ENCODE data around the gene ALG3.

Gene ALG3

DNA sequence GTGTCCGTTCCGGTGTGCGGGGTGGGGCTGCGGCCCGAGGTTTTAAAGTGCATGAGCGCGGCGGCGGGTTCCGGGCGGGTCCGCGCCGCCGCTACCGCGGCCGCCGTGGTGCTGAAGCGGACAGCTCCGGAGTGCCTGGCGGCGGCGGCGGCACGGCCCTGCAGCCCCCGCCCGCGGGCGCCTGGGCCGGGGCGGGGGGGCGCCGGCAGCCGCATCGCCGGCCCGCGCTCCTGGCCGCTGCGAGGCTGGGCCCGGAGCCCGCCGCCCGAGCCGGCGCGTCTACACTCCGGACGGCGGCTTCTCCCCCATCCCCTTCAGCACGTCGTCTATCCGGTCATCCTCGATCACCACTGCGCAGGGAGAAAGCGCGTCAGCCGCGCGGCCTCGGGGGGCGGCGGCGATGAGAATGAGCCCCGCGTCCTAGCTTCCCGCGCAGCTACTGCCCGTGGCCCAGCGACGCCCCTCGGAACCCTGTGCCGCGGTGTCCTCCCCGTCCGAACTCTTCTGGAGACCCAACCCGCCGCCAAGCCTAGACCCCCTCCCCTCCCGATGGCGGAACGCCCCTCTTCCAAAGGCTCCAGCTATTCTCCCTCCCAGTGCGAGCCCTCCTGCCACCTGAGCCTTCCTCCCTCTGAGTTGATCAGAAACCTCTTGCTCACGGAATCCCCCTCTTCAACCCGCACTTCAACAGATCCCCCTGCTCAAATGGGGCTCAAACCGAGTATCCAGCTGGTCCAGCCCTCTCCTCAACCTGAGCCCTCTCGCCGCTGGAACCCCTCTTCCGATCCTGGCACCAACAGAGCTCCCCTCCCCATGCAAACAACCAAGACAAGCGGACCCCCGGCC is 11.3 kb upstream of the ALG3 start:
- no peak overlapping the region for H3K27ac ChIP-seq (ENCODE audit: low read length)
- no peak overlapping the region for H3K9ac ChIP-seq (ENCODE audit: low read length)
- no peak for TF ChIP-seq CTCF (IDR thresholded peaks at IDR 0.05; ENCODE audit: low read length)
- TF ChIP-seq EZH2 (optimal IDR thresholded peaks at IDR 0.05; ENCODE audit: low read depth, low read length), result no peak
- TF ChIP-seq EZH2phosphoT487 (IDR thresholded peaks at IDR 0.05; ENCODE audit: low read length), result no peak
- H3K9me3 ChIP-seq (replicated peaks; ENCODE audit: insufficient read depth, low read length), result no peaks in the 10 kb centered on the region
- H3F3A ChIP-seq (ENCODE audit: insufficient read depth, low read length), result peaks cover 7% of the 10 kb centered on the region
- peaks cover 30% of the 10 kb centered on the region for H3K27me3 ChIP-seq (replicated peaks; ENCODE audit: insufficient read depth, low read length)
- no peaks in the 10 kb centered on the region for H3K36me3 ChIP-seq (replicated peaks; ENCODE audit: insufficient read depth, low read length)
- H3K4me2 ChIP-seq (ENCODE audit: low read depth, low read length), result peak overlapping the region; percentile 90
- no peaks in the 10 kb centered on the region for H3K79me2 ChIP-seq (ENCODE audit: low read length)
- H3K4me1 ChIP-seq (ENCODE audit: low read length), result peaks cover 10% of the 10 kb centered on the region
- DNase-seq, result peak; percentile 49
- peak overlapping the region; percentile 57 for H2AFZ ChIP-seq (ENCODE audit: low read length)
- H4K20me1 ChIP-seq (ENCODE audit: insufficient read depth, low read length), result peaks cover 7% of the 10 kb centered on the region
- peak overlapping the region; percentile 58 for H3K4me3 ChIP-seq (ENCODE audit: low read length)
- H3K9me2 ChIP-seq (replicated peaks; ENCODE audit: insufficient read depth, low read length), result no peaks in the 10 kb centered on the region

- no peak for DNase-seq
- Histone ChIP-seq H3K36me3 (replicated peaks; ENCODE audit: insufficient read depth, low read length) (no peaks in the 10 kb centered on the region), H3F3A (ENCODE audit: insufficient read depth, low read length) (peaks cover 7% of the 10 kb centered on the region), H4K20me1 (ENCODE audit: insufficient read depth, low read length) (peaks cover 7% of the 10 kb centered on the region), H3K4me2 (ENCODE audit: low read depth, low read length) (no peak overlapping the region), H3K9me2 (replicated peaks; ENCODE audit: insufficient read depth, low read length) (no peaks in the 10 kb centered on the region), H2AFZ (ENCODE audit: low read length) (no peak overlapping the region), H3K9ac (ENCODE audit: low read length) (no peak overlapping the region), H3K4me3 (ENCODE audit: low read length) (no peak overlapping the region), H3K79me2 (ENCODE audit: low read length) (no peaks in the 10 kb centered on the region), H3K9me3 (replicated peaks; ENCODE audit: insufficient read depth, low read length) (no peaks in the 10 kb centered on the region), H3K27ac (ENCODE audit: low read length) (no peak overlapping the region), H3K27me3 (replicated peaks; ENCODE audit: insufficient read depth, low read length) (peaks cover 24% of the 10 kb centered on the region), H3K4me1 (ENCODE audit: low read length) (peaks cover 10% of the 10 kb centered on the region)
- no peak for TF ChIP-seq EZH2phosphoT487 (IDR thresholded peaks at IDR 0.05; ENCODE audit: low read length)
- no peak for TF ChIP-seq EZH2 (optimal IDR thresholded peaks at IDR 0.05; ENCODE audit: low read depth, low read length)
- TF ChIP-seq CTCF (IDR thresholded peaks at IDR 0.05; ENCODE audit: low read length), result no peak
Observed at GRCh38 chr3:184259396-184259877, 10.7 kb upstream of the ALG3 start.

- Histone ChIP-seq H3K9ac (ENCODE audit: low read length) (no peak overlapping the region), H3K79me2 (ENCODE audit: low read length) (no peaks in the 10 kb centered on the region), H3K36me3 (replicated peaks; ENCODE audit: insufficient read depth, low read length) (no peaks in the 10 kb centered on the region), H3F3A (ENCODE audit: insufficient read depth, low read length) (peaks cover 7% of the 10 kb centered on the region), H2AFZ (ENCODE audit: low read length) (no peak overlapping the region), H3K4me2 (ENCODE audit: low read depth, low read length) (no peak overlapping the region), H3K9me2 (replicated peaks; ENCODE audit: insufficient read depth, low read length) (no peaks in the 10 kb centered on the region), H3K27me3 (replicated peaks; ENCODE audit: insufficient read depth, low read length) (peaks cover 24% of the 10 kb centered on the region), H3K27ac (ENCODE audit: low read length) (no peak overlapping the region), H3K4me3 (ENCODE audit: low read length) (no peak overlapping the region), H4K20me1 (ENCODE audit: insufficient read depth, low read length) (peaks cover 7% of the 10 kb centered on the region), H3K4me1 (ENCODE audit: low read length) (peaks cover 10% of the 10 kb centered on the region), H3K9me3 (replicated peaks; ENCODE audit: insufficient read depth, low read length) (no peaks in the 10 kb centered on the region)
- TF ChIP-seq CTCF (IDR thresholded peaks at IDR 0.05; ENCODE audit: low read length) (no peak), EZH2phosphoT487 (IDR thresholded peaks at IDR 0.05; ENCODE audit: low read length) (no peak)
- no peak for DNase-seq
Observed at GRCh38 chr3:184258926-184259325, 10.2 kb upstream of the ALG3 start.

Data from MM.1S (cell line).